Hepatic stellate cell (primary cell): ENCODE results near the gene TMEM205.

Experiments used
- DNase-seq: peaks from one replicate; pipeline ENCODE4 v3.0.0; 2011; ENCODE audit warnings: low spot score

The TMEM205 gene

DNA sequence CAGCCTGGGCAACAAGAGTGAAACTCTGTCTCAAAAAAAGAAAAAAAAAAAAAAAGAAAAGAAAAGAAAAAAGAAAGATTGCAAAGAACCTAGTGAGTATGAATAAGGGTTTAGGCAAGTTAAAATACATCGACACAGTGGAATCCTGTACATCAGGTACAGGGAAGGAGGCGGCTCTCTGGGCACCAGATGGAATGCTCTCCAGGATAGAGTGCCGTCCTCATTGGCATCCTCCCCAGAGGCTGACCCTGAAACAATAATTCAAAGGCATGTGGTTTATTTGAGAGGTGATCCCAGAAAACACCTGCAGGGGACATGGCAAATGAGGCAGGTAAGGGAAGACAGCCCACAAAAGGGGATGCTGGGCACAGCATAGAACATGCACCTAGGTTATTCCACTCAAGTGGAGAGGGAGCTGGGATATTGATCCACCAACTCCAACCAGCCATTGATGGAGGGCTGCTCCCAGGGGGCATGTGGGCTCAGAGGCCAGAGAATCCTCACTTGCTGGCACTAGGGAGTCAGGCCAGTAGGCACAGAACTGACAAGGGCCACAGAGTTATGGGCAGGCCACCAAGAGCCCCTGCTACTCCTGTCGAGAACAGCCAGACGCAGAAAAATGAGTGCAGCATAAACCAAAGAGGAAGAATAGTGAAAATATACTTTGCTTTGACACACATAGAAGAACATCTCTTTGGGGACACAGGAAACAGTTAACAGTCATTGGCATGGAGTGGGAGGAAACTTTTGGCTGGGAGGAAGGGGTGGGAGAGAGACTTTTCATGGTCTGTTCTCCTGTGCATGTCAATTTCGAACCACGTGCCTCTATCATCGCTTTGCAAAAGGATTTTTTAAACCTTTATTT, 45.9 kb downstream of the TMEM205 start:
- no peak for DNase-seq

GRCh38 chr19:11296264-11296663, 49.8 kb downstream of the TMEM205 start:
- no peak for DNase-seq

DNA sequence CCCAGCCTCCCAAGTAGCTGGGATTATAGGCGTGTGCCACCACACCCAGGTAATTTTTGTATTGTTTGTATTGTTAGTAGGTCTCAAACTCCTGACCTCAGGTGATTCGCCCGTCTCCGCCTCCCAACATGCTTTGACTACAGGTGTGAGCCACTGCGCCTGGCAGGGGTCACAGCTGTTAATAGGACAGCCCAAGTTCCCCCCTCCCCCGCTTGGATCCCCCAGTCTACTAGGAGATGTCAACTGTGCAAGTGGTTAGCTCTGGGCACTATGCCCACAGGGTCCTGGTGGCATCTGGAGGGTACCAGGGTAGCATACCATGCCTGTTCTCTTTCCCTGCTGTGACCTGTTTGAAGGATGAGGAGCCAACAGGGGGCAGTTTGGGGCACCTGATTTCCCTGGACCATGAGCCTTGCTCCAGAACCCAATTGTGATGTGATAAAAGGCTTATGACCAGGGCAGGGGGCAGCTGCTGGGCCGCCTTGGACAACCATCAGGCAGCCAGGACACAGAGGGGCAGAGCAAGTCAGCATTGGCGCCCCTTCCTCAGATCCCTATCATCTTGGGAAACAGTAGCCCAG, 50.3 kb downstream of the TMEM205 start, which contains the start of gene TSPAN16:
Gene TSPAN16, plus strand, starts transcription at position 496 of the 581 bp plus-strand sequence. CDS start 138 bp downstream, outside the sequence.
- DNase-seq = no peak

DNA sequence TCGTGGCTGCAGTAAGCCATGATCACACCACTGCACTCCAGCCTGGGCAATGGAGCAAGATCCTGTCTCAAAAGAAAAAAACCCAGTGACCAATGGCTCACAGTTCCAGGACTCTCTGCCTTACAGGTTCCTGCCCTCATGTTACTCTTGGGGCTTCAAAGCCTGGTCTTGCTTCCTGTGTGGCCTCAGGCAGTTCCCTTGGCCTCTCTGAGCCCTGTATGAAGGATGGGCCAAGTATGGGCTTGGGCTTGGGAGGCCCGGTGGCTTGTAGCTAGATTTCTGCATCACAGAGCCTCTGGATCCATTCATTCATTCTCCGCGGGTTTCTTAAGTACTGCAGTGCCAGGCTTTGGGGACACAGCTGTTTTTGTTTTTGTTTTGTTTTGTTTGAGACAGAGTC, 50.9 kb downstream of the TMEM205 start:
- DNase-seq = no peak

DNA sequence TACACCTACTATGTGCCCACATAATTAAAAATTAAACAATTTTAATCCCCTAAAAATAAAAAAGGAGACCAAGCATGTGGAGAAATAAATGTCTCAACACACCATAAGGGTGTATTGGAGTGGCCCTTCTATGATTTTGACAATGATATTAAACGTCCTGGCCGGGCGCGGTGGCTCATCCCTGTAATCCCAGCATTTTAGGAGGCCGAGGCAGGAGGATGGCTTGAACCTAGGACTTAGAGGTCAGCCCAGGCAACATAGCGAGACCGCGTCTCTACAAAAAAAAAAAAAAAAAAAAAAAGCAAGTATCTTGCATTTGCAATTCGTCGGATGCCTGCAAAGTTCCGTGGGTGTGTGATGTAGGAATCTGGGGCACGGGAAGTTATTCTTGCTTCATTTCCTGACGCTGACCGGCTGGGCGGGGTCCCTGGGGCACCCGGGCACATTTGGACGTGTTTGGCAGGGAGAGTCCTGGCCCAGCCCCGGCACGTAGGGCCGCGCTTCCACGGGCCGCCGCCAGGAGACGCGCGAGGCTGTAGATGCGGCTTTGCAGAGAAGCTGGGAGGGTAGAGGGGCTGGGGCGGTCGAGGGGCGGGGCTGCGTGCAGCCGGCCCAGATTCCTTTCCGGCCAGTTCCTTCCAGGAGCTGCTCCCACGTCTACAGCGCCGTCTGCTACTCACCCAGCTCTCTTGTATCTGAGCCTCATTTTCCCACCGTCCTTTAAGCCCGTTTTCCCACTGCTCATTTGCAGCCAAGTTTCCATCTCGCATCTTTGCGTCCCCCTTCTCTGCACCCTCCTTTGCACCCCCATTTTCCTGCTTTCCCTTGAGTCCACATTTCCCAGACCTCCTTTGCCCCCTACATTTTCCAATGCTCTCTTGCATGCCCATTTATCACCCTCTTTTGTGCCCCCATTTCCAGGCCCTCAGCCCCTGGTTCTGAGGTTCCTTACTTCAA, 52.4 kb downstream of the TMEM205 start:
- DNase-seq = peak; percentile 89
